GM18511 (cell line): ENCODE results near the gene DVL3.
A peak's percentile ranks its signal among the peaks of the same experiment; 100 is the strongest.

Source experiments
- ATAC-seq: cut with Tn5 transposase; IDR thresholded peaks from one replicate; pipeline ENCODE4 v1.9.1; 2021; ENCODE audit warnings: mild to moderate bottlenecking, moderate library complexity; ENCODE audit not compliant: unreplicated experiment

The DVL3 gene

DNA sequence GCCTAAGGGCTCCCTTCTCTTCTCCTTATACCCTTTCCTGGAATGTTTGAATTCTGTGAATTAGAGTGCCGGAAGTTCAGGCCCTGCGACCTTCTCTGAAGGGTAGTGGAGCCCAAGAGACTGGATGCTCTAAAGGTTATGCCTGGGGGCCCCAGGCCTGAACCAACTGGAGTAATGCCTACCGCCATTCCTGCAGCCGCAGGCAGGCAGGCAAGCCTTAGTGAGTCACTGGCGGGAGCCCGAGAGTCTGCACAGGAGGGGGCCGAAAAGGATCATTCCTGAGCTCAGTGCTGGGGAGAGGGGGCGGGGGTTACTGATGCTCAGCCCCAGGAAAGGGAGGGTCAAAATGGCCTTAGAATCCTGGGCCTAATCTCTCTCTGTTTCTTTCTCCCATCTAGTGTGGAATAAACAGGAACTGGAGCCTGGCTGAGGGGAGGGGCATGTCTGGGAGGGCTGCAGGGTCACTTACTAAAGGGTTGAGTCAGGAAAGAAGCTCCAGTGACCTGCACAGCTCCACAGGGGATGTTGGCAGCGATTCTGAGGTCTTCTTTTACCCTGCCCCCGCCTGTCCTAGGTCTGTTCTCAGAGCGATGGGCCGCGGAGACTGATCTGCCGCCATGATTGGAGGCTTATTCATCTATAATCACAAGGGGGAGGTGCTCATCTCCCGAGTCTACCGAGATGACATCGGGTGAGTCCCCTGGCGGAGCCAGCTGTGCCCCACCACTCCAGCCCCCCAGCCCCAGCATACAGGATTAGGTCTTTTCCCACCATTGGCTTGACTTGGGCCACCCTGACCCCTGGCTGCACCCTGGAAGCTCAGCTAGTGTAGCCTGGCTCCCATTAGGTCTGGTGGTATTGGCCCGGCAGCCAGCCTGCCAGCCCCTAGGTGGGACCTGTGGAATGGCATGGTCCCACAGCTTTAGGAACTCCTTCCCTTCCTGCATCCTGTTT is 21.5 kb downstream of the DVL3 start:
- no peak for ATAC-seq

DNA sequence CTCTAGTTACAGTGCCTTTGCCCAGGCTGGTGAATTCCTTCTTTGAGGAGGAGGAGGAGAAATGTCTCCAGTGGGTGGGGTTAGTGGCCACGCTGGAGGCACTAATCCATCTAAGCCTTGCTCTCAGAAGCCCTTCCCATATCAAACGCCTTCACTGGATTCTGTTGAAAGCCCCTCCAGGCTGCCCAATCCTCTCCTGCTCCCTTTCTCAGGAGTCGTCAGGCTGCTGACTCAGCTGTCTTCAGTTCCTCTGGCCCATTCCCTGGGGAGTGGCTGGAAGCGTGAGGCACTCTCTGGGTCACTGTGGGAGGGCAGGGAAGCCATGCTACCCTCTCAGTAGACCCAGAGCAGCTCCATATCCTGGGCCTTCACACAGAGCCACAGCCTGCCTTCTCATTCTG is 22.2 kb downstream of the DVL3 start:
- ATAC-seq, result no peak

DNA sequence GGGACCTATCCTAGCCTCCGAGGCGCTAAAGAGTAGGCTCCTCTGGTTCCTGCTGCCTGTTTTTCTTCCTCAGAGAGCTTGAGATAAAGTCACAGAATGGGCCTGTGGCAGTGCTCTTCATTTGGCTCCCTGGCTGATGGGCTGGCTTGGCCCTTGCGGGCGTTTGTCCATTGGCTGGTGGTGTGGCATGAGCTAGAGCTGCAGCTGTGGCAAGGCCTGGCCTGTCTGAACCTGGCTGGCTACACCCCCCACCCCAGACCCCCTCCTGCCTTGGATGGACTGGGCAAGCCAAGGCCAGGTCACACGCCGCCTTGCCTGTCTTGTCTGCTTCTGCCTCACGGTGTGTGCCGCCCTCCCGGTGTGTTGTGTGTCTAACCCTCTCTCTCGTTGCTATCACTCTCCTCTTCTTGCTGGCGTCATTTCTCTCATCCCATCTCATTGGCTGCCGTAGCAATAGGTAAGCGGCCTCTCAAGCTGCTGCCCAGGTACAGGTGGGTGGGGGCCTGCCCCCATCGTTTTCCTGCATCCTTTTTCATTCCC is 22.7 kb downstream of the DVL3 start:
- ATAC-seq, result no peak

DNA sequence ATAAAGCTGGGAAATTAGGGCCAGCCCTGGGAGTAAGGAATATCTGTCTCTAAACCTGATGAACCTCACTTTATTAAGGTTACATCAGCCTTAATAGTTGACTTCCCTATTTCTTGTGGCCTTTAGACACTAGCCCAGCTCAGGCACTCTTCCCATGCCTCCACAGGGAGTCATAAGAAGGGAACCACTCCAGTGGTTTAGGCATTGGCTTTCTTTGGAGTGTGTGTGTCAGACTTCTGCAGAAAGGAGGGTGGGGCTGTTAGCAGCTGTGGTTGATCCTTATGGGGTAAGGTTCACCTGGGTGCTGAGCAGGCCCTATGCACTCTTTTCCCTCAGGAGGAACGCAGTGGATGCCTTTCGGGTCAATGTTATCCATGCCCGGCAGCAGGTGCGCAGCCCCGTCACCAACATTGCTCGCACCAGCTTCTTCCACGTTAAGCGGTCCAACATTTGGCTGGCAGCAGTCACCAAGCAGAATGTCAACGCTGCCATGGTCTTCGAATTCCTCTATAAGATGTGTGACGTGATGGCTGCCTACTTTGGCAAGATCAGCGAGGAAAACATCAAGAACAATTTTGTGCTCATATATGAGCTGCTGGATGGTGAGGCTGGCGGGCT is 23.5 kb downstream of the DVL3 start:
- ATAC-seq, result no peak

DNA sequence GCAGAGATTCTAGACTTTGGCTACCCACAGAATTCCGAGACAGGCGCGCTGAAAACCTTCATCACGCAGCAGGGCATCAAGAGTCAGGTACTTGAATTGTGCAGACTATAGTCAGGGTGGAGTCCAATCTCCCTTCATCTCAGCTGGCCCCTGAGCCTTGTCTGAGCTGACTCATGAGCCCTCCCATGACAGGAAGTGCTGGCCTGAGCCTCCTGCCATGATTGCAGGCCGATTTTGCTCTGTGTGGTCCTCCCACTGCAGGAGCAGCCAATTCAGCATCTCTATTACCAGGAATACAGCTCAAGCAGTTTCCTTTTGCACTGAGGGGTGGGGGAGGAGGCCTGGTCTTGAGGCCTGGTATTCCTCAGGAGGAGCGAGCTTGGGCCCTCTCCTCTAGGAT is 25.0 kb downstream of the DVL3 start:
- ATAC-seq, result no peak

DNA sequence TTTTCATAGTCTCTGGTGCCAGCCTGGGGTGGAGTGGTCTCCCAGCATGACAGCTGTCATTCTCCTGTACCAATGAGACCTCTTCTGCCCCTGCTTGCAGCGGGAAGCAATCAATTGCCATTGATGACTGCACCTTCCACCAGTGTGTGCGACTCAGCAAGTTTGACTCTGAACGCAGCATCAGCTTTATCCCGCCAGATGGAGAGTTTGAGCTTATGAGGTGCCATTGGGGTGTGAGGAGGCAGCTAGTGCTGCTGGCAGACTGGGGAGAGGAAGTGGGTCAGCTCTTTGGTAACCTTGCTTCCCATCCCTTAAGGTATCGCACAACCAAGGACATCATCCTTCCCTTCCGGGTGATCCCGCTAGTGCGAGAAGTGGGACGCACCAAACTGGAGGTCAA is 26.4 kb downstream of the DVL3 start:
- no peak for ATAC-seq

DNA sequence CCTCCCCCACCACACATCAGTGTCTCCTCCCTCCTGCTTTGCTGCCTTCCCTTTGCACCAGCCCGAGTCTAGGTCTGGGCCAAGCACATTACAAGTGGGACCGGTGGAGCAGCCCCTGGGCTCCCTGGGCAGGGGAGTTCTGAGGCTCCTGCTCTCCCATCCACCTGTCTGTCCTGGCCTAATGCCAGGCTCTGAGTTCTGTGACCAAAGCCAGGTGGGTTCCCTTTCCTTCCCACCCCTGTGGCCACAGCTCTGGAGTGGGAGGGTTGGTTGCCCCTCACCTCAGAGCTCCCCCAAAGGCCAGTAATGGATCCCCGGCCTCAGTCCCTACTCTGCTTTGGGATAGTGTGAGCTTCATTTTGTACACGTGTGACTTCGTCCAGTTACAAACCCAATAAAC is 28.5 kb downstream of the DVL3 start:
- ATAC-seq, result no peak

DNA sequence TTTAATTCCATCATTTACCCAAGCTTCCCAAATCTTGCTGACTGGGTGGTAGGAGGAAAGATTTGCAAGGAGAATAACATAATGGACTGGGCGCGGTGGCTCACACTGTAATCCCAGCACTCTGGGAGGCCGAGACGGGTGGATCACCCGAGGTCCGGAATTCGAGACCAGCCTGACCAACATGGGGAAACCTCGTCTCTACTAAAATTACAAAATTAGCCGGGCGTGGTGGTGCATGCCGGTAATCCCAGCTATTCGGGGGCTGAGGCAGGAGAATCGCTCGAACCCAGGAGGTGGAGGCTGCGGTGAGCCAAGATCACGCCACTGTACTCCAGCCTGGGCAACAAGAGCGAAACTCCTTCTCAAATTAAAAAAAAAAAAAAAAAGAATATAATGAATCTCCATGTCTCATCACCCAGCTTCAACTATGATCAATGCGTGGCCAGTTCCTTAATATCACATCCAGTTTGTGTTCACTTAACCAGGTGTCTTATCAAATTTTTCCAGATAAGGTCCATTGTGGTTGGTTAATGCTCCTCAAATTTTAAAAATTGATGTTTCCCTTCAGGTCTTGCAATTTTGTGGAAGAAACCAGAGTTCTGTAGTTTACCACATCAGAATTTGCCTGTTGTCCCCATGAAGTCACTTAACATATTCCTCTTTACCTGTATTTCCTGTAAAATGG is 29.5 kb downstream of the DVL3 start:
- ATAC-seq, result no peak

DNA sequence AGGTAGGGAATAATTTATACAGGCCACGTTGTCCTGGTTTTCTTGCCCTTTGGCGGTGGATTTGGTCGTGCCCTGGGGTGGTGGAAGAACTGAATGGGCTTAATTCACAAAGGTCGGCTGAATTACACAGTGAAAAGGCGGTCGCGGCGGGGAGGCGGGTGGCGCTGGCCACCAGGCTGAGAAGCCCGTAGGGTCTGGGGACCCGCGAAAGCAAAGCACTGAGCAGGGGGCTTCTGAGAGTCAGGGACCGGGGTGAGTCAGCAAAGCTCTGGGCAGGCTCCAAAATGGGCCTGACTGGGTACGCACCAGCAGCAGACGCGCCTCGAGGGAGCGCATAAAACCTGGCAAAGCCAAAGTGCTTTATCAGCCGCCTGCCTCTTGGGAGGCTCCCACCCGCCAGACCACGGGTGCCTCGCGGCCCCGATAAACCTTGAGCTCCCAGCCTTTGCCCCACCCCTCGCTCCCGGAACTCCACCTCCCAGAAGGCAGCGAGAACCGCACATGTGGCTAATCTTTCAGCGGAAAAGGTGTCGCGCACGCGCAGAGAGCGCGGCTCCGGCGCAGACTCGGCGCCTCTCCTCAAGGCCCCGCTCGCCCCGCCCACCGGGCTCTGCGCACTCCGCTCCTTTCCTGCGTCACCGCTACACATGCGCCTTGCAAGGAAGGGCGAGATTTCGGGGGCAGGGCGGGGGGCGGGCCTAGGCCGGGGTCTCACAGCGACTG is 30.4 kb downstream of the DVL3 start:
- ATAC-seq, result peak; percentile 94

DNA sequence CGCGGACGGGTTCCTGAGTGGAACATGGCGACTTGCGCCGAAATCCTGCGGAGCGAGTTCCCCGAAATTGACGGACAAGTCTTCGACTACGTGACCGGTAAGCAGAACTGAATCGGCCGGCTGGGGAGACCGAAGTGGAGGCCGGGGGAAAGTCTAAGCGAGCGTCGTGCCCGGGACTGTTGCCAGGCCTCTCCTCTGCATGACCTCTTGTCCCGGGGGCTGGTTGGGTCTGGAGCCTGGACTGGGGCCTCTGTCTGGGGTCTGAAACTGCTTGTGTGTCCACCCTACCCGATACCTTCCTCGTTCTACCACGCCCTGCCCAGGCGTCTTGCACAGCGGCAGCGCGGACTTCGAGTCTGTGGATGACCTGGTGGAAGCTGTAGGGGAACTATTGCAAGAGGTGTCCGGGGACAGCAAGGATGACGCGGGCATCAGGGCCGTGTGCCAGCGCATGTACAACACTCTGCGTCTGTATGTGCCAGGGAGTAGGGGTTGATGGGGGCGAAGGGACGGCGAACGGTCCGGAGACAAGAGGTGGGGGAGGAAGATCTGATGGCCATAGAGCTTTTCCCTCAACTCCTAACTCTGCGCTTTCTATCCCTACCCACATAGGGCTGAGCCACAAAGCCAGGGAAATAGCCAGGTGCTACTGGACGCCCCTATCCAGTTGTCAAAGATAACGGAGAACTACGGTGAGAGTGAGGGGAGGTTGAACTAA is 31.2 kb downstream of the DVL3 start, which contains the start of gene ABCF3:
TSS of gene ABCF3 (plus strand) at position 16 of the 718 bp plus-strand sequence. CDS start at position 25, 9 bp downstream.
- peak; percentile 44 for ATAC-seq

DNA sequence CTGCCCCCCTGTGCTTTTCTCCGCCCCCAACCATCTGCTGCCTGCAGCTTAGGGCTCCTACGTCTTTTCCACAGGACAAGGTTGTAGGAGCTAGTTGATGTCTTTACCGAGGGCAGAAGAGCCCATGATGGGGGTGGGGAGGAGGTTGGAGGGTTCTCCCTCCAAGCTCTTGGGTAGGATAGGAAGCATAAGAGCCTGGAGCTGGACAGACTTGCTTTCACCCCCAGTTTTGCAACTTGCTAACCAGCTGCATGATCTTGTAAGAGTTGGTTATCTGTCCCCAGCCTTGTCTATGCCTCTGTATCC is 31.7 kb downstream of the DVL3 start:
- no peak for ATAC-seq

DNA sequence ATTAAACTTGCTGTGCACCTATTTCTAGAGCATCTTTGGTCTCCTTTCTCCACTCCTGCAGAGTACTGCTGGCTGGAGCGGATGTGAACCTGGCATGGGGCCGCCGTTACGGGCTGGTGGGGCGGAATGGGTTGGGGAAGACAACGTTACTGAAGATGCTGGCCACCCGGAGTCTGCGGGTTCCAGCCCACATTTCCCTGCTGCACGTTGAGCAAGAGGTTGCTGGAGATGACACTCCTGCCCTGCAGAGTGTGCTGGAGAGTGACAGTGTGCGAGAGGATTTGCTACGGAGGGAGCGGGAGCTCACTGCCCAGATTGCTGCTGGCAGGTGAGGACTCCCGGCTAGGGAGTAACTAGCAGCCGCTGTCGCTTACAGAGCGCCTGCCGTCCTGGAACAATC is 32.9 kb downstream of the DVL3 start:
- no peak for ATAC-seq

DNA sequence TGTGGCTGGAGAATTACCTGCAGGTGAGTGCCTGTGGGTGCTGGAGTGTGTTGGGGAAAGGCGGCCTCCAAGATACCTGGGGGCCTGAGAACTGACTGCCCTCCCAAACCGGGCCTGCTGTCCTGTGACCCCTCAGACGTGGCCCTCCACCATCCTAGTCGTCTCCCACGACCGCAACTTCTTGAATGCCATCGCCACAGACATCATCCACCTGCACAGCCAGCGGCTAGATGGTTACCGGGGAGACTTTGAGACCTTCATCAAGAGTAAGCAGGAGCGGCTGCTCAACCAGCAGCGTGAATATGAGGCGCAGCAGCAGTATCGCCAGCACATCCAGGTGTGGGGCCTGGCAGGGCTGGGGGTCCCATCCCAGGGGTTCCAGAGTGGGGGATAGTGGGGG is 34.2 kb downstream of the DVL3 start:
- ATAC-seq, result no peak

DNA sequence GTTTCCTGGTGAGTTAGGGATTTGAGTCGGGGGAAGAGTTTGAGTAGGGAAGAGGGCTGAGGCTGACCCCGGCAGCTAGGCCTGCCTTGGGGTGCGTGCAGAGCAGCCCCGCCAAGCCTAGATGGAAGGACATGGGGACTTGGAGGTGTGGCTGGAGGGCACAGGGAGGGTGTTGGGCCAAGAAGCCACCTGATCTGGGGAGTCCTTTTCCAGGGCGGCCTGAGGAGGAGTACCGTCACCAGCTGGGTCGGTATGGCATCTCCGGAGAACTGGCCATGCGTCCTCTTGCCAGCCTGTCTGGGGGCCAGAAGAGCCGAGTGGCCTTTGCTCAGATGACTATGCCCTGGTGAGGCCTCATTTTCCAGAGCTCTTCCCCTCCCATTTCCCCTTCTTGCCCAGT is 37.7 kb downstream of the DVL3 start:
- ATAC-seq, result no peak

DNA sequence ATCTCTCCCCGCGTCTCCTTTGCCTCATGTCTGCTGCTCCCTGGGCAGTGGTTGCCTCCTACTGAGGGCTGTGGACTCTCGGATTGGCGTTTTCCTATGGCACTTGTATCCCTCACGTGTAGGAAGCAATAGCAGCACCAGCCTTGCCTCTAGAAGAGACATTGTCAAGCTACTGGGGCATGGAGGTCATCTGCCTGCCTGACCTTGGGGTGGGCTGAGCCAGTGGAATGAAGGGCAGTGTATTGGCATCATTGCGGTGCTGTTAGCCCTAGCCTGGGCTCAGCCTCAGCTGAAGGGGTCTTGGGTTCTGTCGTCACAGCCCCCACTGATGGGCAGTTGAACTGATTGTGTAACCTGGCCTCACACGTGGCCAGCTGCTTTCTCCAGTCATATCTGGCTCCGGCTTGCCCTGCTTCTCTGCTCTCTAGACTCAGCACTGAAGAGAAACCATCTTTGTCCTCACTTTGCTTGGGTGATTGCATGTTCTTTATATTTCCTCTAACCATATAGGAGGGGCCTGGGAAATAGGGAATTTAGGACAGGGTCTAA is 38.9 kb downstream of the DVL3 start:
- no peak for ATAC-seq

DNA sequence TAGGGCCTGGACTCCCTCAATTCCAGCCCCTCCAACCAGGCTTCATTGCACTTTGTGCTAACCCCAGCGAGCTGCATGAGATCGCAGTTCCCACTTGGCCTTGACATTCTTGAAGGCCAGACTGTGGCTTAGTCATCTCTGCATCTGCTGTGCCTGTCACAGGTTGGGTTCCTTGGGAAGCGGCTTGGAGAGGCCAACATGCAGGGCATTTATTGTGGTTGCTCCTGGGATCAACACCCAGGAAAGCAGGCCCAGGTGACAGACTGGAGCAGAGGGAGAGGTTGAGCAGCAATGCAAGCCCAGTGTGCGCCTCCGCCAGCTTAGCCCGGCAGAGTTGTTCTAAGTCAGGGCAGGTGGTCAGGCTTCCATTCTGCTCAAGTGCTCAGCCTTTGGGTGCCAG is 41.4 kb downstream of the DVL3 start:
- ATAC-seq, result no peak

DNA sequence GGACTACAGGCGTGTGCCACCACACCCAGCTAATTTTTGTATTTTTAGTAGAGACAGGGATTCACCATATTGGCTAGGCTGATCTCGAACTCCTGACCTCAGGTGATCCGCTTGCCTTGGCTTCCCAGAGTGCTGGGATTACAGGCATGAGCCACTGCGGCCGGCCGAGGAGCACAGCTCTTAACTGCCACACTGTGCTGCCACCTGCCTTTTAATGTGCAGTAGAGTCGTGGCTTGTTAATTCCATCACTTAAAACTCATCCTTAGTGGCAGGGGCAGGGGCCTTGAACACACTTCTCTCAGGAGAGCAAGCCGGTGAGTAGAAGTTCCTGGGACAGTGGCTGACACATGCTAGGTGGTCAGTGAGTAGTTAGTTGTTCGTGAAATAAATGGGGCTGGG is 43.3 kb downstream of the DVL3 start:
- no peak for ATAC-seq

DNA sequence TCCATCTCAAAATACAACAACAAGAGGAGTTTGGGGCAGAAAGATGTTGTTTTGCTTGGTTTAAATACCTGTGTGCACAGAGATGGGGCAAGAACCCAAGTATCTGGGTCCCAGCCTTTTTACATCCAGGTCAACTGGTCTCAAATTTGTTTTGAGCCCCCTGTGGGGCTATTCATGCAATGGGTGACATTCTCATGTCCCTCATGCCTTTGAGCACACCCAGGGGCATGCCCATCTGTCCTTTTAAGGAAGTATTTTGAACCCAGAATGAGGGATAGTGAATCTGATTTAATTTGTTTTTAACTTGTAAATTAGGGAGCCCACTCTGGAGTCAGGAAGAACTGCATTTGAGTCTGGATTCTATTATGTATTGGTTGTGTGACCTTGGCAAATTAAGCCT is 45.6 kb downstream of the DVL3 start:
- no peak for ATAC-seq

DNA sequence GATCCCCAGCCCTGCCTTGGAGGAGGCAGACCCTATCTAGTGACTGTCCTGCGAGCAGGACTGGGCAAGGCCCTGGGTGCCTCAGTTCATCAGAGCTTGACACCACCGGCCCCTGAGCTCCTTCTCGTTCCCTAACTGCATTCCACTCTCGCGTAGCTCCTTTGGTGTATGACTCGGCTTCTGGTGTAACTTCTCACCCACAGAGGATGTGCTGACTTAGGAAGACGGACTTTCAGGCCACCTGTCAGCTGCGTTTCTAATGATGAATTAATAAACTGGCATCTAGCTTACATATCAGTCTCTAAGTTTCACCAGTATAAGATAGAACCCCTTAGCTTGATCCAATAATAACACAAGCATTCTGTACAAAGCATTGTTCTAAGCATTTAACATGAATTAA is 48.3 kb downstream of the DVL3 start:
- ATAC-seq, result no peak
